Neutrophil (primary cell): ENCODE measurements around the gene STARD13.

Experiments
- H3K27ac ChIP-seq: fragments of 200-600 bp; sonication (generic); 2 replicates; pipeline ENCODE4 v1.5.1; 2016; ENCODE audit warnings: mild to moderate bottlenecking, moderate library complexity
- H3K27me3 ChIP-seq: fragments of 200-600 bp; sonication (generic); 2 replicates; pipeline ENCODE4 v1.6.0; 2016; ENCODE audit warnings: mild to moderate bottlenecking
- H3K36me3 ChIP-seq: fragments of 200-600 bp; sonication (generic); 2 replicates; pipeline ENCODE4 v1.5.1; 2017
- H3K4me1 ChIP-seq, 2 experiments: fragments of 200-600 bp in 1 of 2; sonication (generic) in 1 of 2; 1 replicate in 1 of 2; 2 replicates in 1 of 2; pipeline versions ENCODE4 v1.5.1 to v1.6.1; 2013 to 2016; ENCODE audit warnings: low read depth in 1 of 2, low read length in 1 of 2, mild to moderate bottlenecking in 1 of 2, moderate library complexity in 1 of 2; ENCODE audit not compliant: control insufficient read depth in 1 of 2, insufficient read depth in 1 of 2
- H3K4me3 ChIP-seq, 2 experiments: fragments of 200-600 bp in 1 of 2; sonication (generic) in 1 of 2; 1 replicate in 1 of 2; 2 replicates in 1 of 2; pipeline ENCODE4 v1.5.1; 2013 to 2016; ENCODE audit warnings: low read depth in 1 of 2, low read length in 1 of 2, mild to moderate bottlenecking in 1 of 2, moderate library complexity in 1 of 2
- H3K9me3 ChIP-seq: fragments of 200-600 bp; sonication (generic); 2 replicates; pipeline ENCODE4 v1.5.1; 2016
- CTCF ChIP-seq: fragments of 200-600 bp; sonication (generic); IDR thresholded peaks from 2 replicates; pipeline ENCODE4 v1.5.1; 2016; ENCODE audit warnings: antibody characterized with exemption

The STARD13 gene

DNA sequence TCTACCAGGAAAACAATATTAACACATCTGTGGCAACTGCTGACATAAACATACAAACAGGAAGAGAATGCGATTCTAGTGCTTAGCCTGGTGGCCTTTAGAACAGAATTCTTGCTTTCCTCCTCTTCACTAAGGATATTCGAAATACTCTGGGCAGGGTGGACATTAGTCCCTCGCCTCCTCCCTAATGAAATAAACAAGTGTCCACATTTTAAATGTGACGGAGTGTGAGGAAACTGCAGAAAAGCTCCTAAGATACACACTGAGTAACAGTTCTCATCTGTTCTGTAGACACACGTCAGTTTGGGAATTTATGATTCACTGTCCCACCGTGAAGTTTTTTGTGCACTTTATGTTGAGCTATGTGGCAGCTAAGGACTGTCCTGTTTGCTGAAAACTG is 639 bp downstream of the STARD13 start:
- Histone ChIP-seq H3K9me3 (no peaks in the 10 kb centered on the region), H3K4me1 (peaks cover 14 to 15% of the 10 kb centered on the region in 2 experiments), H3K27me3 (peaks cover 38% of the 10 kb centered on the region), H3K27ac (no peak overlapping the region), H3K4me3 (no peak overlapping the region), H3K36me3 (no peaks in the 10 kb centered on the region)
- TF ChIP-seq CTCF, result no peak

GRCh38 chr13:33284031-33284430 is 1.5 kb downstream of the STARD13 start:
- H3K36me3 ChIP-seq, result no peaks in the 10 kb centered on the region
- TF ChIP-seq CTCF, result no peak
- peaks cover 14 to 15% of the 10 kb centered on the region in 2 experiments for H3K4me1 ChIP-seq
- no peak overlapping the region for H3K27ac ChIP-seq
- H3K27me3 ChIP-seq, result peaks cover 38% of the 10 kb centered on the region
- H3K4me3 ChIP-seq, result no peak overlapping the region
- no peaks in the 10 kb centered on the region for H3K9me3 ChIP-seq

- H3K9me3 ChIP-seq, result no peaks in the 10 kb centered on the region
- H3K4me3 ChIP-seq, result no peak overlapping the region
- H3K36me3 ChIP-seq, result no peaks in the 10 kb centered on the region
- H3K4me1 ChIP-seq, result peaks cover 14 to 15% of the 10 kb centered on the region in 2 experiments
- TF ChIP-seq CTCF, result no peak
- H3K27me3 ChIP-seq, result peaks cover 38% of the 10 kb centered on the region
- no peak overlapping the region for H3K27ac ChIP-seq
These were observed 2.2 kb downstream of the STARD13 start for GRCh38 chr13:33283195-33283911.

DNA sequence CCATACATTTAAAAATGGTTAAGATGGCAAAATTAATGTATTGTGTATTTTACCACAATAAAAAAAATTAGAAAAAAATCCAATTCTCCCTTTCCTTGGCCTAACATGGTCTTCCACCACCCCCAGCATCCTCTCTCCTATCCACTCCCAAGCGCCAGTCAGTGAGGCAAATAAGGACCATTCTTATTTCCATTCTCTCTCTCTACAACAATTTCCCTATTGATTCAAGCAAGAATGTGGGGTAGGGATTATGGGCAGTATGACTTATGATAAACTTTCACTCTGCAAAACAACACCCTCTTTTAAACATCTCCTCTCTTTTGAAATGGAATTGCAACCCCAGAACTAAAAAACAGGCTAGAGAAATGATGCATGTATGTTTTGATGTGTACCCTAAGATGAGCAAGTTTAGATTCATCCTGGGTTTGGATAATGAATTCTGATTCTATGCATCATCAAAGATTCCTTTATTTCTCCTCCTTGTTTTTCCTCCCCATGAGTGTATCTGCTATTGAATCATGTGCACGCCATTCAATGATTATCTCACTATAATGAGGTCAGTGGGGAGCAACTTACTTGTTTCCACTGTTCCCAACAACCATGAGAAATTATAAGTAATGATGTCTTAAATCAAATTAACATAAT is 3.5 kb downstream of the STARD13 start:
- no peak overlapping the region for H3K27ac ChIP-seq
- H3K4me3 ChIP-seq, result no peak overlapping the region
- H3K4me1 ChIP-seq, result peaks cover 14 to 15% of the 10 kb centered on the region in 2 experiments
- no peak for TF ChIP-seq CTCF
- no peaks in the 10 kb centered on the region for H3K36me3 ChIP-seq
- H3K27me3 ChIP-seq, result peaks cover 32% of the 10 kb centered on the region
- no peaks in the 10 kb centered on the region for H3K9me3 ChIP-seq

DNA sequence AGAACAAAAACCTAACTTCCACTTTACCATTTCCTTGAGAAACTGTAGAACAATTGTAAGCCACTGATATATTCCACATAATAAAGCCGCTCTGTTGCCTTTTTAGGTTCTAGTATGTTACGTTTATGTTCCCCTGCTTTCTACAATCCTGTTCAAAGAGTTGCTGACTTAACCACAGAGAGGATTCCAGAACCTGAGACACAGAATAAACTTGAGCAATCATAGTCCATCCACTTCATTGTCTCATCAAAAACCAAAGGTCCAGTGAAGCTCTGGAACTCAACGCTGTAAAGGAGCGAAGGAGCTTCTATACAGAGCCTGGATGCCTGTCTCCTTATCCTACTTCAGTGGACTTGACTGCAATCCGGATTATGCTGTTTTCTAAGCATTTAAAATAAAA is 4.6 kb downstream of the STARD13 start:
- peaks cover 24% of the 10 kb centered on the region for H3K27me3 ChIP-seq
- no peaks in the 10 kb centered on the region for H3K9me3 ChIP-seq
- no peaks in the 10 kb centered on the region for H3K36me3 ChIP-seq
- TF ChIP-seq CTCF, result no peak
- peaks cover 12% of the 10 kb centered on the region in 2 experiments for H3K4me1 ChIP-seq
- H3K27ac ChIP-seq, result no peak overlapping the region
- no peak overlapping the region for H3K4me3 ChIP-seq
